Adrenal gland (tissue), 12 donors: ENCODE data around the gene WBP4. TPM values are rescaled to one million over a fixed set of nuclear protein-coding genes. Genes with fewer than 3 reads are reported as not detected.

Experiments
- DNase-seq, 7 donors: peaks; one replicate each; pipeline ENCODE4 v3.0.0-alpha.2; 2019 to 2020
- H3K27ac ChIP-seq, 5 donors: fragments of 200-600 bp; sonication (generic) in 4 of 5; 1 replicate in 3 of 5; 2 replicates in 2 of 5; pipeline versions ENCODE4 v1.5.1 to v1.8.0; 2016 to 2020; ENCODE audit warnings: mild to moderate bottlenecking in 1 of 5
- H3K27me3 ChIP-seq: fragments of 200-600 bp; 2 replicates; pipeline ENCODE4 v1.8.0; 2021
- H3K36me3 ChIP-seq, 2 donors: fragments of 200-600 bp; replicated peaks in 1 of 2; 1 replicate in 1 of 2; 2 replicates in 1 of 2; pipeline versions ENCODE4 v1.5.1 to v1.8.0; 2018 to 2022
- H3K4me1 ChIP-seq, 2 donors: fragments of 200-600 bp; replicated peaks in 1 of 2; 1 replicate in 1 of 2; 2 replicates in 1 of 2; pipeline versions ENCODE4 v1.5.1 to v1.8.0; 2018 to 2021
- H3K4me3 ChIP-seq, 4 donors: fragments of 200-600 bp; sonication (generic) in 3 of 4; one replicate each; pipeline ENCODE4 v1.5.1; 2016 to 2018
- H3K9me3 ChIP-seq, 3 donors: fragments of 200-600 bp; sonication (generic) in 1 of 3; replicated peaks in 1 of 3; 1 replicate in 2 of 3; 2 replicates in 1 of 3; pipeline versions ENCODE4 v1.5.1 to v1.8.0; 2016 to 2021
- CTCF ChIP-seq, 6 experiments: fragments of 450-650 bp in 4 of 6; fragments of 200-600 bp in 2 of 6; sonication (generic) in 1 of 6; IDR thresholded peaks; 1 replicate in 5 of 6; 2 replicates in 1 of 6; pipeline versions ENCODE4 v1.5.1 to v1.8.0; 2016 to 2021; ENCODE audit warnings: antibody characterized with exemption in 6 of 6, mild to moderate bottlenecking in 2 of 6, moderate library complexity in 1 of 6
- POLR2A ChIP-seq, 2 donors: fragments of 450-650 bp; IDR thresholded peaks; one replicate each; pipeline ENCODE4 v1.6.1; 2017; ENCODE audit warnings: antibody characterized with exemption in 2 of 2, mild to moderate bottlenecking in 2 of 2, moderate library complexity in 1 of 2
- WGBS, 4 donors: extraction: QIAGEN DNeasy Blood & Tissue Kit in 2 of 4; methylation state at CpG; one replicate each; pipeline versions ENCODE4 v1.1.5 to v1.1.7; 2013 to 2017; 5-methylcytosine and 5-hydroxymethylcytosine counted together
- intact Hi-C, 2 donors: fragments of 100-400 bp; cut with DNase I; formaldehyde crosslinking; loops; one replicate each; pipeline versions ENCODE4 v1.14.1 to v1.15.0; 2022 to 2023
- polyA plus RNA-seq, 3 donors: library from polyadenylated mRNA; stranded (reverse); fragments of 200-250 nt in 2 of 3; fragments of 350-450 nt in 1 of 3; fragmentation: Illumina TruSeq in 1 of 3; extraction: RNeasy Lipid Tissue Mini Kit (QIAGEN cat#74804) in 1 of 3; gene quantifications; one replicate each; pipeline ENCODE4 v1.2.3, GENCODE V29; 2013 to 2014
- total RNA-seq, 9 donors: library from RNA; depleted of rRNA in 4 of 9; stranded (reverse); fragments of >200 nt in 4 of 9; fragments of 120-200 nt in 1 of 9; fragmentation: NEBNext Ultra II Directional in 1 of 9; extraction: Animal tissue kit (Norgen Biotek cat#: 25700) in 1 of 9; gene quantifications; one replicate each; pipeline versions ENCODE4 v1.1.0 to v1.2.4, GENCODE V29; 2013 to 2023
- donor health status: healthy with polysubstance abuse.
- donor health status: Bipolar disorder and iron deficiency.
- donor health status: DM: yes; HTN: yes; CAD: no.
- donor health status: DM: no; HTN: no; CAD: no.
- donor health status: DM: no; HTN: no; CAD: no.
- donor health status: DM: yes; HTN: yes; CAD: no.

WBP4 gene
- total and polyA plus RNA-seq, 12 donors, result 8.1 to 28.5 (median 13.4) TPM

- Histone ChIP-seq H3K9me3 (no peaks in the 10 kb centered on the region), H3K4me3 (peak overlapping the region; percentile 83 to 91 (median 86)), H3K27me3 (no peaks in the 10 kb centered on the region), H3K4me1 (peaks cover 52 to 70% of the 10 kb centered on the region in 2 donors), H3K36me3 (peaks cover 0 to under 1% of the 10 kb centered on the region in 2 donors), H3K27ac (peak overlapping the region; percentile 97 to 99 (median 98))
- DNase-seq, result peak; percentile 89 to 95 (median 94)
- 0% methylated on average over 16 to 57 of the region's 57 CpGs for WGBS, 4 donors
- peak in 4 of 6 experiments; percentile 9 to 23 (median 16) for TF ChIP-seq CTCF (IDR thresholded peaks at IDR 0.05)
- TF ChIP-seq POLR2A (IDR thresholded peaks at IDR 0.05), result peak; percentile 31 to 86
- intact Hi-C loops, result no loop called here
Measured at GRCh38 chr13:41060082-41060723, 1.1 kb upstream of the WBP4 start.

- DNase-seq, result peak; percentile 79 to 91 (median 81)
- WGBS, 4 donors, result 0 to 1% (median 0%) methylated on average over 6 to 35 of the region's 35 CpGs
- TF ChIP-seq POLR2A (IDR thresholded peaks at IDR 0.05) (no peak), CTCF (IDR thresholded peaks at IDR 0.05) (no peak)
- Histone ChIP-seq H3K27ac (peak overlapping the region; percentile 97 to 99 (median 98)), H3K36me3 (peaks cover 0 to 6% of the 10 kb centered on the region in 2 donors), H3K27me3 (no peaks in the 10 kb centered on the region), H3K4me1 (peaks cover 56 to 70% of the 10 kb centered on the region in 2 donors), H3K9me3 (no peaks in the 10 kb centered on the region), H3K4me3 (peak overlapping the region; percentile 83 to 91 (median 86))
- intact Hi-C loops, result no loop called here
Measured at GRCh38 chr13:41060724-41061074, 610 bp upstream of the WBP4 start.

GRCh38 chr13:41061914-41062837 lies 867 bp downstream of the WBP4 start:
- Histone ChIP-seq H3K4me1 (peaks cover 53 to 57% of the 10 kb centered on the region in 2 donors), H3K4me3 (peak overlapping the region; percentile 83 to 91 (median 86)), H3K27me3 (no peaks in the 10 kb centered on the region), H3K36me3 (peaks cover 0 to 19% of the 10 kb centered on the region in 2 donors), H3K9me3 (no peaks in the 10 kb centered on the region), H3K27ac (peak overlapping the region; percentile 97 to 99 (median 98))
- peak in 1 of 7 donors; percentile 80 for DNase-seq
- WGBS, 4 donors, result 2 to 4% (median 3%) methylated on average over 19 to 24 of the region's 24 CpGs
- TF ChIP-seq CTCF (IDR thresholded peaks at IDR 0.05) (no peak), POLR2A (IDR thresholded peaks at IDR 0.05) (peak in 1 of 2 donors; percentile 52)
- intact Hi-C loops, result no loop called here

GRCh38 chr13:41064493-41064892 lies 3.2 kb downstream of the WBP4 start:
- Histone ChIP-seq H3K27ac (peak overlapping the region in 4 of 5 donors; percentile 20 to 97 (median 70)), H3K27me3 (no peaks in the 10 kb centered on the region)
- intact Hi-C loops, result no loop called here

More at GRCh38 chr13:41064493-41064892, 3.2 kb downstream of the WBP4 start:
- H3K36me3 ChIP-seq, result peaks cover 0 to 38% of the 10 kb centered on the region in 2 donors
- peaks cover 34 to 35% of the 10 kb centered on the region in 2 donors for H3K4me1 ChIP-seq
- peak overlapping the region in 1 of 4 donors; percentile 16 for H3K4me3 ChIP-seq
- TF ChIP-seq POLR2A (IDR thresholded peaks at IDR 0.05), result no peak
- no peak for TF ChIP-seq CTCF (IDR thresholded peaks at IDR 0.05)
- no peaks in the 10 kb centered on the region for H3K9me3 ChIP-seq
- WGBS, 4 donors, result 29 to 37% (median 32%) methylated on average over 2 of the region's 2 CpGs
- no peak for DNase-seq
